Transverse colon (tissue), 4 donors: ENCODE results near the gene ZNF451.

Source experiments
- EP300 ChIP-seq: sonication (generic); formaldehyde crosslinking; IDR thresholded peaks from one replicate; pipeline ENCODE4 v1.6.1; 2017; ENCODE audit warnings: antibody characterized with exemption, low read depth
- POLR2A ChIP-seq: fragments of 450-650 bp; IDR thresholded peaks from one replicate; pipeline ENCODE4 v1.6.1; 2016; ENCODE audit warnings: antibody characterized with exemption, mild to moderate bottlenecking, moderate library complexity
- POLR2AphosphoS5 ChIP-seq, 3 donors: sonication (generic); formaldehyde crosslinking; IDR thresholded peaks; one replicate each; pipeline ENCODE4 v1.6.1; 2016; ENCODE audit warnings: antibody characterized with exemption in 3 of 3
- TF ChIP-seq, protein P1 (sequence below), 5 experiments: fragments of 200-600 bp in 3 of 5; fragments of 450-650 bp in 2 of 5; sonication (generic) in 3 of 5; IDR thresholded peaks; 1 replicate in 2 of 5; 2 replicates in 3 of 5; pipeline ENCODE4 v1.5.1; 2016 to 2017; ENCODE audit warnings: antibody characterized with exemption in 5 of 5, inconsistent platforms in 3 of 5, mild to moderate bottlenecking in 2 of 5, moderate library complexity in 1 of 5

DNA sequence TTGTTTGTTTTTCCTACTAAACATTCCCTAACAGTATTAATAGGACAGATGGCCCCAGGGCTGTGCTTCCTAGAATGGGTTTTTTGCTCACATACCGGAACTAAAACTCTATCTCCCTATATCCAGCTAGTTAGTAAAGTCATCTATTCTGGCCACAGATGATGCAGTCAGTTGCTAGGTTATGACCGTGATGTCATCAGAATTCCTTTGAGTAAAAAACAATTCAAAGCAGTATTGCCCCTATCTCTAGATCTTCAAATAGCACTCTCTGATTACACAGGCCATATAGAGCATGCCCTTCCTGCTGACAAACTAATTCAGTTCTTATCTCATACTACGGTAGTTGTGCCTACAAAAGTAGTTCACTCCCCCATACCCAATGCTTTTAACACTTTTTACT lies 17.9 kb upstream of the ZNF451 start:
- TF ChIP-seq, protein P1, sequence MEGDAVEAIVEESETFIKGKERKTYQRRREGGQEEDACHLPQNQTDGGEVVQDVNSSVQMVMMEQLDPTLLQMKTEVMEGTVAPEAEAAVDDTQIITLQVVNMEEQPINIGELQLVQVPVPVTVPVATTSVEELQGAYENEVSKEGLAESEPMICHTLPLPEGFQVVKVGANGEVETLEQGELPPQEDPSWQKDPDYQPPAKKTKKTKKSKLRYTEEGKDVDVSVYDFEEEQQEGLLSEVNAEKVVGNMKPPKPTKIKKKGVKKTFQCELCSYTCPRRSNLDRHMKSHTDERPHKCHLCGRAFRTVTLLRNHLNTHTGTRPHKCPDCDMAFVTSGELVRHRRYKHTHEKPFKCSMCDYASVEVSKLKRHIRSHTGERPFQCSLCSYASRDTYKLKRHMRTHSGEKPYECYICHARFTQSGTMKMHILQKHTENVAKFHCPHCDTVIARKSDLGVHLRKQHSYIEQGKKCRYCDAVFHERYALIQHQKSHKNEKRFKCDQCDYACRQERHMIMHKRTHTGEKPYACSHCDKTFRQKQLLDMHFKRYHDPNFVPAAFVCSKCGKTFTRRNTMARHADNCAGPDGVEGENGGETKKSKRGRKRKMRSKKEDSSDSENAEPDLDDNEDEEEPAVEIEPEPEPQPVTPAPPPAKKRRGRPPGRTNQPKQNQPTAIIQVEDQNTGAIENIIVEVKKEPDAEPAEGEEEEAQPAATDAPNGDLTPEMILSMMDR (IDR thresholded peaks at IDR 0.05), result no peak
- no peak for TF ChIP-seq POLR2A
- TF ChIP-seq EP300, result no peak
- TF ChIP-seq POLR2AphosphoS5 (IDR thresholded peaks at IDR 0.05), result no peak
